Liver (tissue), 9 donors: ENCODE results near the gene KLHDC7A. TPM values are rescaled to one million over a fixed set of nuclear protein-coding genes. Genes with fewer than 3 reads are reported as not detected.

Source experiments
- DNase-seq: peaks from one replicate; pipeline ENCODE4 v3.0.0-alpha.2; 2017; ENCODE audit warnings: low spot score
- H3K27ac ChIP-seq, 2 donors: one replicate each; pipeline ENCODE4 v1.7.0; 2013; ENCODE audit warnings: inconsistent platforms in 2 of 2, low read length in 2 of 2, control low read depth in 1 of 2, low read depth in 1 of 2, mild to moderate bottlenecking in 1 of 2
- H3K27me3 ChIP-seq, 4 donors: one replicate each; pipeline versions ENCODE4 v1.6.1 to v1.7.0; 2013; ENCODE audit warnings: low read length in 3 of 4, inconsistent platforms in 1 of 4, mild to moderate bottlenecking in 1 of 4, moderate library complexity in 1 of 4; ENCODE audit not compliant: control insufficient read depth in 4 of 4, insufficient read depth in 4 of 4
- H3K36me3 ChIP-seq, 4 donors: one replicate each; pipeline versions ENCODE4 v1.6.1 to v1.7.0; 2013; ENCODE audit warnings: low read length in 3 of 4, mild to moderate bottlenecking in 3 of 4, low read depth in 1 of 4, moderate library complexity in 1 of 4; ENCODE audit not compliant: control insufficient read depth in 4 of 4, insufficient read depth in 3 of 4
- H3K4me1 ChIP-seq, 4 donors: one replicate each; pipeline versions ENCODE4 v1.6.1 to v1.7.0; 2013; ENCODE audit warnings: low read length in 3 of 4, mild to moderate bottlenecking in 3 of 4, moderate library complexity in 1 of 4; ENCODE audit not compliant: control insufficient read depth in 4 of 4, insufficient read depth in 4 of 4
- H3K4me3 ChIP-seq, 3 donors: one replicate each; pipeline versions ENCODE4 v1.6.1 to v1.7.0; 2013; ENCODE audit warnings: low read length in 3 of 3, control low read depth in 1 of 3, low read depth in 1 of 3, mild to moderate bottlenecking in 1 of 3
- H3K9ac ChIP-seq, 2 donors: one replicate each; pipeline ENCODE4 v1.7.0; 2013; ENCODE audit warnings: low read length in 2 of 2, mild to moderate bottlenecking in 2 of 2, moderate library complexity in 2 of 2, control low read depth in 1 of 2, low read depth in 1 of 2
- H3K9me3 ChIP-seq, 4 donors: one replicate each; pipeline versions ENCODE4 v1.6.1 to v1.7.0; 2013; ENCODE audit warnings: low read length in 3 of 4; ENCODE audit not compliant: control insufficient read depth in 4 of 4
- ATF3 ChIP-seq: IDR thresholded peaks from 2 replicates; pipeline ENCODE4 v1.6.1; 2016; ENCODE audit warnings: antibody characterized with exemption
- CTCF ChIP-seq: fragments of 150-350 bp; IDR thresholded peaks from 2 replicates; pipeline ENCODE4 v1.5.1; 2017; ENCODE audit warnings: improper control_type of control experiment, low read depth, low read length; ENCODE audit not compliant: missing input control
- EGR1 ChIP-seq, 2 donors: IDR thresholded peaks; 2 replicates each; pipeline ENCODE4 v1.6.1; 2016 to 2018; ENCODE audit warnings: antibody characterized with exemption in 2 of 2, low read depth in 2 of 2
- FOXA1 ChIP-seq: IDR thresholded peaks from 2 replicates; pipeline ENCODE4 v1.6.1; 2016; ENCODE audit warnings: antibody characterized with exemption
- FOXA2 ChIP-seq: IDR thresholded peaks from 2 replicates; pipeline ENCODE4 v1.6.1; 2016; ENCODE audit warnings: antibody characterized with exemption
- GABPA ChIP-seq, 2 donors: IDR thresholded peaks in 1 of 2; conservative IDR thresholded peaks in 1 of 2; 2 replicates each; pipeline ENCODE4 v1.6.1; 2016; ENCODE audit warnings: antibody characterized with exemption in 2 of 2, mild to moderate bottlenecking in 1 of 2, moderate library complexity in 1 of 2
- HNF4A ChIP-seq, 2 donors: conservative IDR thresholded peaks; 2 replicates each; pipeline ENCODE4 v1.6.1; 2016; ENCODE audit warnings: antibody characterized with exemption in 2 of 2, mild to moderate bottlenecking in 2 of 2
- HNF4G ChIP-seq: IDR thresholded peaks from 2 replicates; pipeline ENCODE4 v1.6.1; 2016; ENCODE audit warnings: antibody characterized with exemption
- JUND ChIP-seq, 2 donors: IDR thresholded peaks; 2 replicates each; pipeline ENCODE4 v1.6.1; 2016; ENCODE audit warnings: antibody characterized with exemption in 2 of 2
- NR2F2 ChIP-seq: IDR thresholded peaks from 2 replicates; pipeline ENCODE4 v1.6.1; 2016; ENCODE audit warnings: antibody characterized with exemption
- RAD21 ChIP-seq, 2 donors: IDR thresholded peaks; 2 replicates each; pipeline ENCODE4 v1.6.1; 2016; ENCODE audit warnings: antibody characterized with exemption in 2 of 2, mild to moderate bottlenecking in 2 of 2
- RXRA ChIP-seq, 2 donors: IDR thresholded peaks; 2 replicates each; pipeline ENCODE4 v1.6.1; 2017 to 2018; ENCODE audit warnings: antibody characterized with exemption in 2 of 2, mild to moderate bottlenecking in 1 of 2
- SP1 ChIP-seq: IDR thresholded peaks from 2 replicates; pipeline ENCODE4 v1.6.1; 2018; ENCODE audit warnings: antibody characterized with exemption, mild to moderate bottlenecking
- TAF1 ChIP-seq: conservative IDR thresholded peaks from 2 replicates; pipeline ENCODE4 v1.6.1; 2016; ENCODE audit warnings: antibody characterized with exemption, mild to moderate bottlenecking
- YY1 ChIP-seq: IDR thresholded peaks from 2 replicates; pipeline ENCODE4 v1.6.1; 2016; ENCODE audit warnings: antibody characterized with exemption, mild to moderate bottlenecking
- WGBS: extraction: QIAGEN DNeasy Blood & Tissue Kit; methylation state at CpG from one replicate; pipeline ENCODE4 v1.1.7; 2013; 5-methylcytosine and 5-hydroxymethylcytosine counted together
- polyA plus RNA-seq, 2 donors: library from polyadenylated mRNA; stranded (reverse) in 1 of 2; unstranded in 1 of 2; fragments of 200-250 nt in 1 of 2; fragments of >200 nt in 1 of 2; fragmentation: Nextera tagmentation in 1 of 2; extraction: Ambion mirVana in 1 of 2; gene quantifications; one replicate each; pipeline versions ENCODE4 v1.2.1 to v1.2.3, GENCODE V29; 2013 to 2015
- total RNA-seq, 2 donors: library from RNA; depleted of rRNA; stranded (reverse); fragments of >200 nt; gene quantifications; one replicate each; pipeline ENCODE4 v1.2.3, GENCODE V29; 2014
- TF ChIP-seq, protein P1 (sequence below): IDR thresholded peaks from 2 replicates; pipeline ENCODE4 v1.6.1; 2016; ENCODE audit warnings: antibody characterized with exemption, mild to moderate bottlenecking
- TF ChIP-seq, protein P2 (sequence below): IDR thresholded peaks from 2 replicates; pipeline ENCODE4 v1.6.1; 2016; ENCODE audit warnings: antibody characterized with exemption
- TF ChIP-seq, protein P3 (sequence below): IDR thresholded peaks from 2 replicates; pipeline ENCODE4 v1.6.1; 2016; ENCODE audit warnings: antibody characterized with exemption
- donor health status: healthy.
- donor health status: healthy.
- donor health status: healthy.
- donor health status: healthy.
- donor health status: healthy.

Gene KLHDC7A
- total and polyA plus RNA-seq, 4 donors, result 1.3 to 6.6 (median 2.3) TPM

GRCh38 chr1:18447509-18448220 lies 33.1 kb upstream of the KLHDC7A start:
- H3K27me3 ChIP-seq, result no peaks in the 10 kb centered on the region
- DNase-seq, result no peak
- H3K4me3 ChIP-seq, result no peak overlapping the region
- TF ChIP-seq YY1 (no peak), GABPA (IDR thresholded peaks at IDR 0.05 in 1 of 2, conservative IDR thresholded peaks at IDR 0.05 in 1 of 2) (no peak), JUND (IDR thresholded peaks at IDR 0.05) (no peak), SP1 (no peak), HNF4G (no peak), TAF1 (no peak), HNF4A (conservative IDR thresholded peaks at IDR 0.05) (no peak), FOXA2 (no peak), ATF3 (no peak), FOXA1 (no peak), RAD21 (IDR thresholded peaks at IDR 0.05) (no peak), CTCF (no peak), NR2F2 (no peak), EGR1 (IDR thresholded peaks at IDR 0.05; ENCODE audit: low read depth in 2 of 2) (no peak), RXRA (IDR thresholded peaks at IDR 0.05) (no peak)
- TF ChIP-seq, protein P1, sequence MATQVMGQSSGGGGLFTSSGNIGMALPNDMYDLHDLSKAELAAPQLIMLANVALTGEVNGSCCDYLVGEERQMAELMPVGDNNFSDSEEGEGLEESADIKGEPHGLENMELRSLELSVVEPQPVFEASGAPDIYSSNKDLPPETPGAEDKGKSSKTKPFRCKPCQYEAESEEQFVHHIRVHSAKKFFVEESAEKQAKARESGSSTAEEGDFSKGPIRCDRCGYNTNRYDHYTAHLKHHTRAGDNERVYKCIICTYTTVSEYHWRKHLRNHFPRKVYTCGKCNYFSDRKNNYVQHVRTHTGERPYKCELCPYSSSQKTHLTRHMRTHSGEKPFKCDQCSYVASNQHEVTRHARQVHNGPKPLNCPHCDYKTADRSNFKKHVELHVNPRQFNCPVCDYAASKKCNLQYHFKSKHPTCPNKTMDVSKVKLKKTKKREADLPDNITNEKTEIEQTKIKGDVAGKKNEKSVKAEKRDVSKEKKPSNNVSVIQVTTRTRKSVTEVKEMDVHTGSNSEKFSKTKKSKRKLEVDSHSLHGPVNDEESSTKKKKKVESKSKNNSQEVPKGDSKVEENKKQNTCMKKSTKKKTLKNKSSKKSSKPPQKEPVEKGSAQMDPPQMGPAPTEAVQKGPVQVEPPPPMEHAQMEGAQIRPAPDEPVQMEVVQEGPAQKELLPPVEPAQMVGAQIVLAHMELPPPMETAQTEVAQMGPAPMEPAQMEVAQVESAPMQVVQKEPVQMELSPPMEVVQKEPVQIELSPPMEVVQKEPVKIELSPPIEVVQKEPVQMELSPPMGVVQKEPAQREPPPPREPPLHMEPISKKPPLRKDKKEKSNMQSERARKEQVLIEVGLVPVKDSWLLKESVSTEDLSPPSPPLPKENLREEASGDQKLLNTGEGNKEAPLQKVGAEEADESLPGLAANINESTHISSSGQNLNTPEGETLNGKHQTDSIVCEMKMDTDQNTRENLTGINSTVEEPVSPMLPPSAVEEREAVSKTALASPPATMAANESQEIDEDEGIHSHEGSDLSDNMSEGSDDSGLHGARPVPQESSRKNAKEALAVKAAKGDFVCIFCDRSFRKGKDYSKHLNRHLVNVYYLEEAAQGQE, result no peak
- TF ChIP-seq, protein P2, sequence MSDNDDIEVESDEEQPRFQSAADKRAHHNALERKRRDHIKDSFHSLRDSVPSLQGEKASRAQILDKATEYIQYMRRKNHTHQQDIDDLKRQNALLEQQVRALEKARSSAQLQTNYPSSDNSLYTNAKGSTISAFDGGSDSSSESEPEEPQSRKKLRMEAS, result no peak
- TF ChIP-seq, protein P3, sequence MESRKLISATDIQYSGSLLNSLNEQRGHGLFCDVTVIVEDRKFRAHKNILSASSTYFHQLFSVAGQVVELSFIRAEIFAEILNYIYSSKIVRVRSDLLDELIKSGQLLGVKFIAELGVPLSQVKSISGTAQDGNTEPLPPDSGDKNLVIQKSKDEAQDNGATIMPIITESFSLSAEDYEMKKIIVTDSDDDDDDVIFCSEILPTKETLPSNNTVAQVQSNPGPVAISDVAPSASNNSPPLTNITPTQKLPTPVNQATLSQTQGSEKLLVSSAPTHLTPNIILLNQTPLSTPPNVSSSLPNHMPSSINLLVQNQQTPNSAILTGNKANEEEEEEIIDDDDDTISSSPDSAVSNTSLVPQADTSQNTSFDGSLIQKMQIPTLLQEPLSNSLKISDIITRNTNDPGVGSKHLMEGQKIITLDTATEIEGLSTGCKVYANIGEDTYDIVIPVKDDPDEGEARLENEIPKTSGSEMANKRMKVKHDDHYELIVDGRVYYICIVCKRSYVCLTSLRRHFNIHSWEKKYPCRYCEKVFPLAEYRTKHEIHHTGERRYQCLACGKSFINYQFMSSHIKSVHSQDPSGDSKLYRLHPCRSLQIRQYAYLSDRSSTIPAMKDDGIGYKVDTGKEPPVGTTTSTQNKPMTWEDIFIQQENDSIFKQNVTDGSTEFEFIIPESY, result no peak
- WGBS, result 89% methylated on average over 13 of the region's 13 CpGs
- no peaks in the 10 kb centered on the region for H3K36me3 ChIP-seq
- H3K9ac ChIP-seq, result no peak overlapping the region
- no peak overlapping the region for H3K27ac ChIP-seq
- H3K4me1 ChIP-seq, result no peaks in the 10 kb centered on the region
- no peaks in the 10 kb centered on the region for H3K9me3 ChIP-seq
